Tongue (tissue), 2 donors: ENCODE measurements around the gene HTRA2. TPM values are rescaled to one million over a fixed set of nuclear protein-coding genes. Genes with fewer than 3 reads are reported as not detected.

Experiments used
- DNase-seq: peaks from one replicate; pipeline ENCODE4 v3.0.0-alpha.2; 2015
- total RNA-seq: library from RNA; depleted of rRNA; stranded (reverse); fragments of >200 nt; gene quantifications from one replicate; pipeline ENCODE4 v1.2.3, GENCODE V29; 2014

HTRA2 gene
- total RNA-seq, 1 donor from 2014 or later, result 30.2 TPM

GRCh38 chr2:74515981-74516633 is 13.6 kb upstream of the HTRA2 start:
- peak; percentile 83 for DNase-seq

- no peak for DNase-seq
These were observed 13.1 kb upstream of the HTRA2 start for GRCh38 chr2:74516650-74517049.

- no peak for DNase-seq
These were observed 7.2 kb upstream of the HTRA2 start for GRCh38 chr2:74522516-74522915.

DNA sequence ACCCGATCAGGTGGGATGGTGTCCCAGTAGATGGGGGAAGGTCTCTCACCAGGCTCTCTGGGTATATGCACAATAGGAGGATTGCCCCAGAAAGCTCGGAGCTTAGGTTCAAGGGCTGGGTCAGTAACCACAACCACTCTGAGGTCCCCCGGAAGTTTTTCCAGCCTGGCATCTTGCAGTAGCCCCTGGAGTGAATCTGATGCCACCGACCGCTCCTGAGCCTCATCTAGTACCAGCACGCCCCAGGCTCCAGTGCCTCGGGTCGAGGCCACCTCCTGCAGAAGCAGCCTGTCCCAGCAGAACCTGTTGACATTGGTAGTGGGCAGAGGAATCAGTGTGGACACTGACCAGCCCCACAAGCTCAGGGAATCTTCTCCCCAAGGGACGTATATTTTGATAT is 5.7 kb upstream of the HTRA2 start:
- no peak for DNase-seq

- no peak for DNase-seq
These were observed 4.6 kb upstream of the HTRA2 start for GRCh38 chr2:74524955-74525716.

DNA sequence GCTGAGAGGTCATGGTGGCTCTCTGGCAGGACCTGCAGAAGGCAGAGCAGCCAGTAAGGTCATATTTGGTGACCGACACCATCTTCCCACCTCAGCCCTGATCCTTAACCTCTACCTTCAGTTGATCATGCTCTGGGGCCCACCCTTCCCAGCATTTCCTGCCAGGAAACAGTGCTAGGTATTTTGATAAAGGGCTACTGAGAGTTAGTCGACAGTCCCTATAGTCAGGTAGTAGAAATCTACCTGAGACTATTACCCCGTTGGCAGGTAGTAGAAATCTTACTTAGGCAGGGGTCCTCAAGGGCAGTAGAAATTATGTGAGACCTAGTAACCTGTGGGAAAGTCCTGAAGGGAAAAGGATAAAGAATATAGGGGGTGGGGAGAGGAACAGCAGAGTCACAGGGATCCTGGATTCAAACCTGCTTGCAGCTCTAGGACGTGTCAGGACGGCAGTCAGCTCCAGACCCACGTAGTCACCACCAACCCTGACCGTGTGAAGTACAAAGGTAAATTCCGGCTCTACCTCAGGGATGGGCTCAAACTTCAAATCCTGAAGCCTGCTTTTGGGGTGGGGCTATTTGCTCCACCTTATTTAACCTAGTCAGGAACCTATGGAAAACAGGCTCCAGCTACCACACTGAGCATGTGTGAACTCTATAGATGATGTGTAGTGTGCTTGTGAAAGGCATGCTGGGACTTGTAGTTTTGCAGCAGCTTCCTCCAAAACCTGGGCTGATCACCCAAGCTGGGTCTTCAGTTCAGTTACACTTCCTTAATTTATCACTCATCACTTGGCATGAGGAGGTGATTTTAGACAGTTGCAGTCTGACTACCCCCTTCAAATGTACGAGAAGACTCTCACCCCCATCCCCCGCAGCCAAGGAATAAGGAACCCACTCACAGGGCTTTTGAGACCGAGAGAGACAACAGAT is 3.8 kb upstream of the HTRA2 start, which contains the start of gene DQX1:
Gene DQX1, minus strand, starts transcription at position 515 of the 932 bp plus-strand sequence. Its CDS starts 502 bp downstream, at position 13.
- DNase-seq, result peak; percentile 56

DNA sequence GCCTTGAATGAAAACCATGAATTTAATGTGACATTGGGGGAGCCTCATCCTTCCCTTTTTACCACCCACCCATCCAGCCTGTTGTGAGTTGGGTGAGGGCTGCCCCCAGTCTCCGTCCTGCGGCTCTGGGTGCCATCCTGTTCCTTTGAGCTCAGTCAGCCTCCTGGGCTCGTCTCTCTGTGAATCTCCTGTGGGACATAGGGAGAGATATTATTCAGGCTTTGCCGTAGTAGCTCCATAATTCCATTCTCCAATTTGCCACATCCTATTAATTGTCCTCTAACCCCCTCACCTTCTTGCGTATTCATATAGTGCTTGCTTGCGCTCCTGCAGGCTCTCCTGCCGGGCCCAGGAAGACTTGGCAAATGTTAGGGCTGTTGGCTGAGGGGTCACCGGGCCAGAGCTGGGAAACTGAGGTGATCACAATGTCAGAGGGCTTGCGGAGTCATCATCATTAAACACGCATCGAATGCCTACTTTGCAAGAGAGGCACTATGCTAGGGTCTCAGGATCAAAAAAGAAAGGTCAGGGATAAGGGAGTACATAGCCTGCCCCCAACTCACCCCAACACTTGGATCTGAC is 3.0 kb upstream of the HTRA2 start:
- DNase-seq, result no peak

GRCh38 chr2:74527741-74528140 is 2.0 kb upstream of the HTRA2 start:
- no peak for DNase-seq

DNA sequence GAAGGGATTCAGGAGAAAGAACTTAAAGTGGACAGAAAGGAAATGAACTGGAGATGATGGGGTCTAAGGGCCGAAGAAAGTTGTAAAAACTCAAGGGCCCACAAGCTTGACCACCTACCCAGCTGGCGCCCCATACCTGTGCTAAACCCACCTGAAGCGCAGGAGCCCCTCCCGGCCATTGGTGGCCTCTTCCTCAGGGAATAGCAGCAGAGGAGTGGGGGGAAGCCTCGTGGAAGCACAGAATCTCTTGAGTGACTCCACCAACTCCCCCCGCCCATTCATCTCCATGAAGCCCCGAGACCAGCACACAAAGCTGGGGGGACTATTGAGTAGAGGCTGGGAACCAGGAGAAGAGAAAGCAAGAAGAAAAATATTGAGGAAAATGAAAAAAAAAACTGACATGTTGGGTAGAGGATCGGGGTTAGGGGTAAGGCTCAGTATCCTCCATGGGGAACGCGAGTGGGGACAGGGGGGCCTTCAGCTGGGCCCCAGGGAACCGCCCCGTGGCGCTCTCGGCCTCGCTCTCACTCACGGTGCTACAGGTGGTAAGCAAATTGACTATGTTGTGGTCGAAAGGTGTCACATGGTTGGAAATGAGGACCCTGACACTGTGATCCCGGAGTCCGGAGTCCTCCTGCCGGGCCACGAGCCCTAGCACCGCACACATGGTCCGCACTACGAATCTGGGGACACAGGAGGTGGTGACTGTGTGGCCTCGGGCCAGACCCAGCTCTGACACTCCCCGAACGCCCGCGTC is 955 bp upstream of the HTRA2 start:
- no peak for DNase-seq

DNA sequence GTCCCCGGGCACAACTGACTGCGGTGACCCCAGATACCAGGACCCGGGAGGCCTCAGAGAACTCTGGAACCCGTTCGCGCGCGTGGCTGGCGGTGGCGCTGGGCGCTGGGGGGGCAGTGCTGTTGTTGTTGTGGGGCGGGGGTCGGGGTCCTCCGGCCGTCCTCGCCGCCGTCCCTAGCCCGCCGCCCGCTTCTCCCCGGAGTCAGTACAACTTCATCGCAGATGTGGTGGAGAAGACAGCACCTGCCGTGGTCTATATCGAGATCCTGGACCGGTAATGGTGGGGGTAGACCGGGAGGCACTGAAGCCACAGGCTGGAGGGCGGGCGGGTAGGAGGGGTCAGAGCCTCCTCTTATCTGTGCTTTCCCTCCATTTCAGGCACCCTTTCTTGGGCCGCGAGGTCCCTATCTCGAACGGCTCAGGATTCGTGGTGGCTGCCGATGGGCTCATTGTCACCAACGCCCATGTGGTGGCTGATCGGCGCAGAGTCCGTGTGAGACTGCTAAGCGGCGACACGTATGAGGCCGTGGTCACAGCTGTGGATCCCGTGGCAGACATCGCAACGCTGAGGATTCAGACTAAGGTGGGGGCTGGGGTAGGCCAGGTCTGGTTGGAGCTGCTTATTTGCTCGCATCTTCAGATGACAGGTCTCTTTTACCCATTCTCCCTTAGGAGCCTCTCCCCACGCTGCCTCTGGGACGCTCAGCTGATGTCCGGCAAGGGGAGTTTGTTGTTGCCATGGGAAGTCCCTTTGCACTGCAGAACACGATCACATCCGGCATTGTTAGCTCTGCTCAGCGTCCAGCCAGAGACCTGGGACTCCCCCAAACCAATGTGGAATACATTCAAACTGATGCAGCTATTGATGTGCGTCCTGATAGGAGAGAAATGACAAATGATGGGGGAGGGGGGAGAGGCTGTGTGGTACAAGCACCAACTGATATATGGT is 780 bp downstream of the HTRA2 start:
- DNase-seq, result peak; percentile 44

DNA sequence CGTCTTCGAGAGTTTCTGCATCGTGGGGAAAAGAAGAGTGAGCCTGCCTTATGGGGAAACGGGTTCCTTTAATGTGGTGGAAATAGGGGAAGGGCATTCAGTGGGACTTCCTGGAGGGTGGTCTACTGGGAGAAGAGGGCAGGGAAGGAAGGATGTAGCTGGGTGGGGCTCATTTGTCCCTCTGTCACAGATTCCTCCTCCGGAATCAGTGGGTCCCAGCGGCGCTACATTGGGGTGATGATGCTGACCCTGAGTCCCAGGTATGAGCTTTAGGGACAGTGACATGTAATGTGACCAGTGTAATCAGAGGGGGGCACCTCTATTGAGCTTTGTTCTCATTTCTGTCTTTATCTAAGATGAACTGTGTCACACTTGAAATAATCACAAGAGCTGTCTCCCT is 1.9 kb downstream of the HTRA2 start:
- no peak for DNase-seq

DNA sequence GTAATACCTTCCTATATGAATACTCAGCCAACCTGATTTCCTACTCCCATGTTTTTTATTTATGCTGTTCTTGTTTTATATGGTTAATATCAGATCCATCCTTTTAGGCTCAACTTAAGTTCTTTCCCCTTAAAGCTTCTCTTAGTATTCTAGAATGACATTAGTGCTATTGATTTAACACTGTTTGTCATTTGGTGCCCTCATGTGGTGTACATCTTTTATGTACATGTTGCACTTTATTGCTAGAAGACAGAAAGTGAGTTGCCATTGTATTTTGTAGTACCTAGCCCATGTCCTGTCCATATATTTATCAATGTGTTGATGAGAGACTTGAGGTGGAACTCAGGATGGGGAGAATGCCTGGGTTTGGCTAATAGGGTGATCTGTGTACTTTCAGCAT is 2.5 kb downstream of the HTRA2 start:
- peak; percentile 57 for DNase-seq

DNA sequence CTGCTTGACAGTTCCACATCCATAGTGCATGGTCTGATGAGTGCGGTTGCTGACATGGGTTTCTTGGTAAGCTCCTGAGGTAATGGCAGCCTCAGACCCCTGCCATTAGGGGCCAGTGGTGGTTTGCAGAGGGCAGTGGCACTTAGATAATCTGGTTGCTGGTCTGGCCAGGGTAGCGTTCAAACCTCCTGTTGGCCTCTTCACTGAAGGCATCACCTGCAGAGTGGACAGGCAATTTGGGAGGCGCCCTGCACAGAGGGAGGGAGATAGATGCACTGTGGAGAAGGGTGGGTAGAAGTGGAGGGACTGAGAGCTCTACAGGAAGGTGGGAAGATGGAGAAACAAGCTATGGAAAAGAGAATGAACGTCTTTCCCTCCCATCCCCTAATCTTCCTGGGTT is 3.7 kb downstream of the HTRA2 start:
- no peak for DNase-seq

- no peak for DNase-seq
These were observed 4.7 kb downstream of the HTRA2 start for GRCh38 chr2:74534411-74534810.

GRCh38 chr2:74535440-74535965 is 5.8 kb downstream of the HTRA2 start:
- DNase-seq, result no peak

DNA sequence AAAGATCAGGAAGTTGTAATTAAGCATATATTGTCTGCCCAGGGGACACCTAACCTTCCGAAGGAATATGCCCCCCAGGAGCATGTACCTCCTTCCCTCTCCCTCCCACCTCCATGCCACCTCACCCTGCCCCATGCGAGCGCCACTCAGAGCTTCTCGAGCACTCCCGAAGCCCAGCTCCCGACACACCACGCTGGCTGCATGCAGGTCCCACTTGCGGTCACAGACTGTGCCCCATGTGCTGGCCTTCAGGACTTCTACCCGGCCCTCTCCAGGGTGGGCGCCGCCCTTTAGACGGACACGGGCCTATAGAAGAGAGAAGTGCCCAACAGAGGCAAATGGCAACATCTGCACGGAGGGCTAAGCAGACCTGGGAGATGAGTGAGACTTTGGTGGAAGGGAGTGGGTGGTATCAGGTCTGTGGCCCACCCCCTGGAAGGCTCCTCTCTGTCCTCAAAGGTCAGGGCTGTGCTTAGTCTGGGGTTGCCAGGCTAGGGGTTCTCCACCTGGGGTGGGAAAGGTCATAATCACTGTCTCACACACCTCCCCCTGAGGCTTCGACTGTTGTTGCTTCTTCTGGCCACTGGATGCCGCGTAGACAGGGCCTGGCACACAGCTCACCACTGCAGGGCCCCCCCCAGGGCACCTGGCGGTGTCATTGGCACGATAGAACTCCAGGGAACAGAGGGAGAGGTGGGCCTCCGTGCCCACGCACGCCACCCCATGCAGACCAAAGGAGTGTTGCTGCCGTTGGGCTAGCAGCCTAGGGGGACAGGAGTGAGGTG is 6.6 kb downstream of the HTRA2 start:
- DNase-seq, result no peak

DNA sequence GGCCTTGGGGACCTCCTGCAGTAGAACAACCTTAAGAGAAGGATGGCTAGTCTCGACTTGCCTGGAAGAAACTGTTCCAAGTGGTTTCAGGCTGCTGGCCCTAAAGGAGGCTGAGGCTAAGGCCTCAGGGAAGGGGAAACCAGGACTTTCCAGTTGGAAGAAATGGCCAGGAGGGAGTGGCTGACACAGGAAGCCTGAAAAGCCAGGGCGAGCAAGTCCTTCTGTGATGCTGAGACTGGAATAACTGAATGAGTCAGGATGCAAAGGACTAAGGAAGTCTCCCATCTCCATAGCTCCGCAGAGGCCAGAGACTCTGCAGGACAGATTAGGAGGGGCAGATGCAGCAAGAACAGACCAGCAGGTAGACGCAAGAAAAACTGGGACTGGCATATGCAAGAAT is 7.4 kb downstream of the HTRA2 start:
- no peak for DNase-seq

- DNase-seq, result no peak
These were observed 9.2 kb downstream of the HTRA2 start for GRCh38 chr2:74538881-74539339.

DNA sequence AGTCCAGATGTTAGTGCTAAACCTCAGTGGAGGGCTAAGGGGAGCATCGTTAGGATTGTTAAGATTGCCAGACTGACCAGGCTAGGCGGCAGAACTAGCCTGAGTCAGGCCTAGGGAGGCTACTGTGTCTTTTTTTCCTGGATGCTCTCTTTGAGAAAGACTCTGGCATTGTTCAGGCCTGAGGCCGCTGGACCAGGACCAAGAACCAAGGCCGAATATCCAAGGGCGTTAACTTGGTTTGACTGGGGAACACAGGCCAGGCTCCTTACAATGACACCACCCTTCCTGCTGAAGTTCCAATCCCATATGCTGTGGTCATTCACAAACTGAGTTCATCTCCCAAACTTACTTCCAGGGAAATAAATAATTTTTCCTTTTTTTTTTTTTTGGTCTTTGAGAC is 10.6 kb downstream of the HTRA2 start:
- DNase-seq, result no peak
